Spleen (tissue), 7 donors: Measurements from ENCODE around the gene ADPRS.

Experiments used
- POLR2AphosphoS5 ChIP-seq, 3 donors: sonication (generic); formaldehyde crosslinking; IDR thresholded peaks; one replicate each; pipeline ENCODE4 v1.5.1; 2017; ENCODE audit warnings: antibody characterized with exemption in 3 of 3
- TF ChIP-seq, protein P1 (sequence below), 11 experiments: fragments of 200-600 bp in 7 of 11; fragments of 450-650 bp in 4 of 11; sonication (generic) in 4 of 11; IDR thresholded peaks in 8 of 11; conservative IDR thresholded peaks in 3 of 11; 1 replicate in 7 of 11; 2 replicates in 4 of 11; pipeline versions ENCODE4 v1.4.0 to v1.8.0; 2016 to 2021; ENCODE audit warnings: antibody characterized with exemption in 11 of 11, inconsistent platforms in 4 of 11, mild to moderate bottlenecking in 1 of 11
- donor health status: DM: no; HTN: no; CAD: no; lungs with moderate emphysema.
- donor health status: DM: no; HTN: no; CAD: no.
- donor health status: DM: no; HTN: no; CAD: no.

DNA sequence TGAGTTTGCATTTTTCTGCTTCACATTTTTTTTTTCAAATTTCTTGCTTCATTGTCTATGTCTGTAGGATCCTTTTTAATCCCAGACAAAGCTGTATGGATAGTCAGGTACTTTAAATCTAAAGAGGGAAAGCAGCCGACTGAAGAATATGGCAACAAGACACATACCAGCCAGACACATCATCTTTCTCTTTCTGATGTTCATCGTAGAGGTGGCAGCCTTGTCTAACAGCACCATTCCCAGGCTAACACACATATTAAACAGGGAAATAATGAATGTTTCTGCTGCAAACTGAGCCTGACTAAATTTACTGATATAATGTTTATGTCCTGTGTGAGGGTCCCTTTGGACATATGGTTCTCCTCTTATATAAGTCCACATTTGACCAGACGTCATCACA is 8.5 kb upstream of the ADPRS start:
- TF ChIP-seq, protein P1, sequence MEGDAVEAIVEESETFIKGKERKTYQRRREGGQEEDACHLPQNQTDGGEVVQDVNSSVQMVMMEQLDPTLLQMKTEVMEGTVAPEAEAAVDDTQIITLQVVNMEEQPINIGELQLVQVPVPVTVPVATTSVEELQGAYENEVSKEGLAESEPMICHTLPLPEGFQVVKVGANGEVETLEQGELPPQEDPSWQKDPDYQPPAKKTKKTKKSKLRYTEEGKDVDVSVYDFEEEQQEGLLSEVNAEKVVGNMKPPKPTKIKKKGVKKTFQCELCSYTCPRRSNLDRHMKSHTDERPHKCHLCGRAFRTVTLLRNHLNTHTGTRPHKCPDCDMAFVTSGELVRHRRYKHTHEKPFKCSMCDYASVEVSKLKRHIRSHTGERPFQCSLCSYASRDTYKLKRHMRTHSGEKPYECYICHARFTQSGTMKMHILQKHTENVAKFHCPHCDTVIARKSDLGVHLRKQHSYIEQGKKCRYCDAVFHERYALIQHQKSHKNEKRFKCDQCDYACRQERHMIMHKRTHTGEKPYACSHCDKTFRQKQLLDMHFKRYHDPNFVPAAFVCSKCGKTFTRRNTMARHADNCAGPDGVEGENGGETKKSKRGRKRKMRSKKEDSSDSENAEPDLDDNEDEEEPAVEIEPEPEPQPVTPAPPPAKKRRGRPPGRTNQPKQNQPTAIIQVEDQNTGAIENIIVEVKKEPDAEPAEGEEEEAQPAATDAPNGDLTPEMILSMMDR (IDR thresholded peaks at IDR 0.05 in 8 of 11, conservative IDR thresholded peaks at IDR 0.05 in 3 of 11) = no peak
- no peak for TF ChIP-seq POLR2AphosphoS5 (IDR thresholded peaks at IDR 0.05)
